ENCODE measurements around the gene FRMPD1.
"Not testable (repeated sequence)": the region's sequence is repeated elsewhere in the genome, so short reads cannot be mapped to it uniquely, and the experiment has no call there.

FRMPD1 gene

DNA sequence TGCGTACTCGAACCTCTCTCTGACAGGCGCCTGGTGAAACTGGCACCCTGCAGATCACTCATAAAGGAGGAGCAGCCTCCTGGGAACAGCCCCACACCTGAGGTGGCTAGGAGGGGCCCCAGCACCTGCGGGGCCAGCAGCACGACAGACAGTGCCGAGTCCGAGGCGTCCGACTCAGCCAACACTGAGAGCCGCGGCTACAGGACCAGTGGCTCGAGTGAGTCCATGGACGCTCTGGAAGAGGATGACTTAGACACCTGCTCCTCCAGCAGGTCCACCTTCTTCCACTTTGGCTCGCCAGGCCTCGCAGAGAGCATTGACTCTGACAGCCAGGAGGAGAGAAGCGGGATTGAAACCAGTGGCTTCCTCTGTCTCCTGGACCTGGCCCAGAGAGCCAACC, 89.4 kb downstream of the FRMPD1 start:
- no peak for DNase-seq

DNA sequence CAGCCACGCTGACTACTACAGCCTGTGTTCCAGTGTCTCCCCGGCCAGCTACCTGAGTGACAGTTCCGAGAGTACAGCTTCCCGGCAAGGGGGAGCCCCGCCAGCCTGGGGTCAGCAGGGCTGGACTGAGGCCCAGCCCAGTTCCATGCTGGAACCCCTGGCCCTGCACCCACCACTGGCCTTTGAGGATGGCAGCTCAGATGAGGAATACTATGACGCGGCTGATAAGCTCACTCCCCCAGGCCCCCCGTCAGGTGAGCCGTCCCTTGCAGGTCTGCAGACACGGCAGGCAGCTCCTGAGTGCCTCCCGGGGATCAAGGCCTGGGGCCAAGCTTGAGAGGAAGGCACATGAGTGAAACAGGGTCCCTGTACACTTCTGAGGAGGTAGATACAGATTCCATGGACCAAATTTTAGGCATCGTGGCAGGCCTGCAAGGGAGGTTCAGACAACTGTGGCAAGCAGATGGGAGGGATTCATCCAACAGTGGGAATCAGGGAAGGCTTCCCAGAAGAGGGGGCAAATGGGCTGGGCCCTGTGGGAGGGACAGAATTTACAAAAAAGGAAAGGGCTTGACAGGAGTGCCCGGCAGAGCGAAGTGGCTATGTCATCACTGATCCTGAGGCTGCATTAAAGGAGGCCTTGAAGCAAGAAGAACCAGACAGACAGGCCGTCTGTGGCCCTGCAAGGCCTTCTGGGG, 90.0 kb downstream of the FRMPD1 start:
- DNase-seq: no peak

DNA sequence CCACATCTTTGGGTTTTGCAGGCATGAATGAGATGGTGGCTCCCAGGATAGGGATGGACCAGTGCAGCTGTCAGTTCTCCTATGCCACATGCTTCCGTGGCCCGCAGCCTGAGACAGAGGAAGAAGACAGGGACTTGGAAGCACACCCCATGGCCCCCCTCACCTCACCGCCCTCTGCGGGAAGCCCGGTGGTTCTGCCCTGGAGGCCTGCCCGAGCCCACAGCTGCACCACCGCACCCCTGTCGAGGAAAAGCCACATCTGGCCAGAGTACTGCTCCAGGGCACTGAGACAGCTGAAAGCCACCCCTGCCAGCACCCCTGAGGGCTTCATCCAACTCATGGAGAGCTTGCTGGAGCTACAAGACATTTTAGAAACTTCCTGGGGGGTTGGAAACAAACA, 95.2 kb downstream of the FRMPD1 start:
- no peak for DNase-seq

DNA sequence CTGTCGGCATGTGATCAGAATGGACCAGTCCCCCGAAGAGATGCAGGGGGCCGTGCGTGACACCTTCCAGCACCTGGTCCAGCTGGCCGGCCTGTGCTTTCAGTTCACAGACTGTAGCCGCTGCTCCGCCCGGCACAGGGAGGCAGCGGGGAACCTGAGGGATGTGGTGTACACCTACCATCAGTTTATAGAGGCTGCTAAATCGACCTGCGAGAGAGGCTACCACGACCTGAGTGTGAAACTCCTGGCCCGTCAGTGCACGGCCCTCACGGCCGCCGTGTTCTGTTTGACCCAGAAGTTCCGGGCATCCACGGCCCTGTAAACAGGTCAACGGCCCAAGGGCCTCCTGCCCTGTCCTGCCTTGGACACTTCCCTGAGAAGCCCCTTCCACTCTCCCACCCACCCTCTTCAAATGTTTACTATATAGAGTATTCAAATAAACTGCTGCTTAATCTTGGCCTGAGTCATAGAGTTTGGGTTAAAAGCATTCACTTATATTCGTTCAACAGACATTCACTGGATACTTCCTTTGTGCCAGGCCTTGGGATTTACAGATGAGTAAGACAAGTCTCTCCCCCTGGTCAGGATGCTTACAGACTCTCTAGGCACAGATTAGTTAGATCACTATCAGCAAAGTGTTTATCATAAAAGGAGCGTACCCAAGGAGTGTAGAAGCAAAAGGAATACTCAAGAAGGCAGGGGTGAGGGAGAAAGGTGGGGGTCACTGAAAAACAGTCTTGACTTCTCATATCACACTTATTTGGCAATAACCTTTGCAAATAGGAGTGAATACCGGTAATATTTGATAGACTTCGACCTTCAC, 95.9 kb downstream of the FRMPD1 start:
- no peak for DNase-seq

DNA sequence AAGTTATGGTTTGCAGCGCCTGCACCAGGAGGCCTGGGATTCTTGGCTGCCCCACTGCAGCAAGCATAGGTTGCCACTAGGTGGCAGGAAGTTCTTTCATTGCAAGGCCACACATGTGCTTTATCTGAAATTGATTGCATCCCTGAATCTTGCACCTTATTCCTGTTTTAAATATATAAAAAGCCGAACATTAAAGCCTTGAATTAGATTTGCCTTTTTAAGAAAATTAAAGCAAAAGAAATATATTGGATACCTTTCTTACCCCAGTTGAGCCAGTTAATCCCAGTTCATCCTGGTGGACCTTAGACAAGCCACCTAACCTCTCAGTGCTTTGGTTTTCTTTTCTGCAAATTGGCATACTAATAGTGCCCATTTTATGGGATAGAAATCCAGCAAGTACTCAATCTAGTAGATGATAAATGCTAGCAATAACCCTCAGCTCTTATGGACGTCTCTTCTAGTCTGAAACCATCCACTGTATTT, 96.6 kb downstream of the FRMPD1 start:
- DNase-seq: peak; percentile 50

DNA sequence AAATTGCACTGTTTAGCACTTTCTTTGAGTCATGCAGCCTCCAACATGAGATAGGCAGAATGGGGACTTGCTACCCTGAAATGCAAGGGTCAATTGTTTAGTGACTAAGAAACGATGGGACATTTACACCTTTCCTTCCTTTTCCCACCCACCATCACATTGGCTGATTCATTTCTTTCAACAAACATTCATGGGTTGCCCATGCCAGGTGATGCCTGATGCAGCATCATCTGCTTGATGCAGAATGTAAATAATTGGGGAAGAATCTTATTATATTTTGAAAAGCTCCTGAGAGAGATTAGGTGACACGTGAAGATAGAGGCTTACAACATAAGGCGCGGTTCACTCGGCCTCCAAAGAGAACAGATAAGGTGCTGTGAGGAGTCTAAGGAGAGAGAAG, 98.4 kb downstream of the FRMPD1 start:
- no peak for DNase-seq

DNA sequence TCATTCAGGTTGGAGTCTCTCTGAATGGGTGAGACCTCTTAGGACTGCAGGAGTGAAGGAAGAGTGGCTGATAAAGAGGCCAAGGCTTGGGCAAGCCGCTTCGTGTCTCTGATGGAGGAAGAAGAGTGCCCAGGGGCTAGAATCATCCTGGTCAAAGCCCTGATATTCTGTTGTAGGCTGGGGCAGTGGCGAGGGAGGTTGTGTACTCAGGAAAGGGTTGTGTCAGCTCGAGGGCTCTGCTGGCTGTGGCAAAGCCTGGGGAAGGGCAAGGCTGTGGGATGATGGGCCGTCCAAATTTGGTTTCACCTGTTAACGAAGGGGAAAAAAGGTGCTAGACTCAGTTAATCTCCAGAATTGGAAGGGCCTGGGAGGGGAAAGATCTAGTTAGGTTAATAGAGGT, 100.4 kb downstream of the FRMPD1 start:
- no peak for DNase-seq

DNA sequence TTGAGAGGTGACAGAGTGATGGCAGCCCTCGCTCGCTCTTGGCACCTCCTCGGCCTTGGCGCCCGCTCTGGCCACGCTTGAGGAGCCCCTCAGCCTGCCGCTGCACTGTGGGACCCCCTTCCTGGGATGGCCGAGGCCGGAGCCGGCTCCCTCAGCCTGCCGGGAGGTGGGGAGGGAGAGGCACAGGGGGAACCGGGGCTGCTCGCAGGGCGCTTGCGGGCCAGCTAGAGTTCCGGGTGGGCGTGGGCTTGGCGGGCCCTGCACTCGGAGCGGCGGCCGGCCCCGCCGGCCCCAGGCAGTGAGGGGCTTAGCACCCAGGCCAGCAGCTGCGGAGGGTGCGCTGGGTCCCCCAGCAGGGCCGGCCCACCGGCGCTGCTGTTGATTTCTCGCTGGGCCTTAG, 101.0 kb downstream of the FRMPD1 start:
- DNase-seq: not testable (repeated sequence)

DNA sequence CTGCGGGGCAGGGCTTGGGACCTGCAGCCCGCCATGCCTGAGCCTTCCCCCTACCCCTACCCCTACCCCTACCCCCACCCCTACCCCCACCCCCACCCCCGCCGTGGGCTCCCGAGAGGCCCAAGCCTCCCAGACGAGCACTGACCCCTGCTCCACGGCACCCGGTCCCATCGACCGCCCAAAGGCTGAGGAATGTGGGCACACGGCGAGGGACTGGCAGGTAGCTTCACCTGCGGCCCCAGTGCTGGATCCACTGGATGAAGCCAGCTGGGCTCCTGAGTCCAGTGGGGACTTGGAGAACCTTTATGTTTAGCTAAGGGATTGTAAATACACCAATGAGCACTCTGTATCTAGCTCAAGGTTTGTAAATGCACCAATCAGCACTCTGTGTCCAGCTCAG, 101.4 kb downstream of the FRMPD1 start:
- not testable (repeated sequence) for DNase-seq

DNA sequence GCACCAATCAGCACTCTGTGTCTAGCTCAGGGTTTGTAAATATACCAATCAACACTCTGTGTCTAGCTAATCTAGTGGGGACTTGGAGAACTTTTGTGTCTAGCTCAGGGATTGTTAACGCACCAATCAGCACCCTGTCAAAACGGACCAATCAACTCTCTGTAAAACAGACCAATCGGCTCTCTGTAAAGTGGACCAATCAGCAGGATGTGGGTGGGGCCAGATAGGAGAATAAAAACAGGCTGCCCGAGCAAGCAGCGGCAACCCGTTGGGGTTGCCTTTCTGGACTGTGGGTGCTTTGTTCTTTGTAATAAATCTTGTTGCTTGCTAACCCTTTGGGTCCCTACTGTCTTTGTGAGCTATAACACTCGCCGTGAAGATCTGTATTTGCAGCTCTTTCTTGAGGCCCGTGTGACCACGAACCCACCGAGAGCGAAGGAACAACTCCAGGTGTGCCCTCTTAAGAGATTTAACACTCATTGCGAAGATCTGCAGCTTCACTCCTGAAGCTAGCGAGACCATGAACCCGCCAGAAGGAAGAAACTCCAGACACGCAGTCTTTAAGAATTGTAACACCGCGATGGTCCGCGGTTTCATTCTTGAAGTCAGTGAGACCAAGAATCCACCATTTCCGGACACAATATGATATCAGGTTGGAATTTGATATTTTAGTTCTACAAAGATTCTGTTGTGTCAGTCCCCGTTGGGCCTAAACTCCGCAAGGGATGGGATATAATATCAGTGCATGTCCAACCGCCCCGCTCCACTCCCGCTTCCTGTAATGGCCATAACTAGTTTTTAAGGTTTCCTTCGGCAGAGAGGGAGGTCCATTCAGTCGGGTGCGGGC, 102.1 kb downstream of the FRMPD1 start:
- no peak for DNase-seq

DNA sequence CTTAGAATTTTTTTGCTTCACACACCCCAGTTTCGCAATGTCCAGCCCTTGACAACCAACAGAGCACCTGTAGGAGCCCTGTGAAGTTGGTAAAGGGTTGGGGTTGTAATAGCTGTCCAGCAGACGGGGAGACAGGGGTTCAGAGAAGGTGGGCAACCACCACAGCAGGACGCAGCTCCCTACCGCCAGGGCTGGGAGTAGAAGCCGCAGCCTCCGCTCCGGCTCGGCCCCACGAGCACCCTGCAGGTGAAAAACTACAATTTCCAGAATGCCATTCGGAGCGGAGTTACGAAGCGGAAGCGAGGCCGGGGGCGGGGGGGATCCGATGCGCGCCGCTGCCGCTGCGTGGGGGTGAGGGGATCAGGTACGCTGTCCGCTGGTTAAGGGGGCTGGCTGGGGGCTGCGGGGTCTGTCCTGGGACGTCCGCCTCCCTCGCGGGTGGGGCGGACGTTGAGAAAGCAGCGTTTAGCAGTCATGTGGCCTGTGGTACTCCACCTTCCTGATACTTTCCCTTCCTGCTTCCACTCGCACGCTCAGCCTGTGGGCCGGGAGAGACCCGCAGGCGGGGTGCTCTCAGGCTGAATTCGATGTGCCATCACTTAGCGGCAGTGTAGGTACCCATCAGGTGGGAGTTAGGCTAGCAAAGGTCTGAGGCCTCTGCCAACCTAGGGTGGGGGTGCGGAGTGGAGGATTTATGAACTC, 102.9 kb downstream of the FRMPD1 start, which contains the start of gene TRMT10B:
Gene TRMT10B, plus strand, starts transcription at position 317 of the 702 bp plus-strand sequence. CDS start 8,127 bp downstream, outside the sequence.
- DNase-seq: peak; percentile 61

DNA sequence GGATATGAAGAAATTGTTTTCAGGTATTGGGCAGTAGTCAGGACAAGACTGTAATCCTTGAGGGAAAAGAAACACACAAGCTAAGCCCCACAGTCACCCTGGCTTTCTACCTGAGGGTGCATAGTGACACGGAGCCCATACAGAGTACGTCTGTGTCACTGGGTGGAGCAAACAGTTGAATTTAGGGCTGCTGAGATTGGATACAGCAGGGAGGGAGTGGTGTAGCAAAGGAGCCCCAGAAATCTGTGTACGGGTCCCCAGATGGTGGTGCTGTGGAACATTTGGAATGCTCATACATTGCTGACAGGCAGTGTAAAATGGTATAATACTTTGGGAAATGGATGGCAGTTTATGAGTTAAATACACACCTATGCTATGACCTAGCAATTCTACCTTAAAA, 108.0 kb downstream of the FRMPD1 start:
- no peak for DNase-seq

DNA sequence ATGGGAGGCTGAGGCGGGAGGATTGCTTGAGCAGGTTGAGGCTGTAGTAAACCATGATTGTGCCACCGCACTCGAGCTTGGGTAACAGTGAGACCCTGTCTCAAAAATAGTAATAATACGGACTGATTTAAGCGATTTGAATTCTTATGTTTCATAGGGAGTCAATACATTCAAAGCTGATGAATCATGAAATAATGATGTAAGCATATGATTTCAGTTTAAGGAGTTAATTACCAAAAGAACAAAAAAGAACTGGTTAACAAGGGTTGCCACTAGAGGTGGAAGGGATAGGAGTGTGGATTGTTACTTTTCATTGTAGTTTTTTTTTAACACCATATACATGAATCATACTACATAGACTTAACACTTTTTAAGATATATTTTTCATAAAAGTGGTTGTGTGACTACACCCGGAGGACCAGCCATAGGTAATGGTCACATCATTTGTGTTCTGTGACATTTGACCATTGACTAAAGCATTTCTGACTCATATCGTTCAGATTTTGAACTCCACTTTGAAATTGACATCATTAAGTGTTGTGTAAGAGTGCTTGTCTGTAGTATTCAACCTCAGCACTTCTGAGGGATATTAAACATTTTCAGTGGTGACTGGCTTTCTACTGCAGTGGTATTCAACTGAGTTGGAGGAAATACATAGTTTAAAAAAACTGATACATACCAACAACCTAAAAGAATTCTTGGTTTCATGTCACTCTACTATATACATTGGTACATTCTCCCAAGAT, 109.8 kb downstream of the FRMPD1 start:
- no peak for DNase-seq

DNA sequence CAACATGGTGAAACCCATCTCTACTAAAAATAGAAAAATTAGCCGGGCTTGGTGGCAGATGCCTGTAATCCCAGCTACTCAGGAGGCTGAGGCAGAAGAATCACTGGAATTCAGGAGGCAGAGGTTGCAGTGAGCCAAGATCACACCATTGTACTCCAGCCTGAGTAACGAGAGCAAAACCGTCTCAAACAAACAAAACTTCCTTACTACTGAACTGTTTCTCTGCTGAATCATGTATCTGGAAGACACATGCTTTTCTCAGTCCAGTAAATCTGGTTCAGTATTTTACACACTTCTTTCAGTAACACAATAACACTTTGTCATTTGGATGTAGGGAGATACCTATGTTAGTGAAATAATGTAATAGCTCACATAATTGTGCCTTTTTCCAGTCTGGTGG, 110.8 kb downstream of the FRMPD1 start:
- DNase-seq: no peak

DNA sequence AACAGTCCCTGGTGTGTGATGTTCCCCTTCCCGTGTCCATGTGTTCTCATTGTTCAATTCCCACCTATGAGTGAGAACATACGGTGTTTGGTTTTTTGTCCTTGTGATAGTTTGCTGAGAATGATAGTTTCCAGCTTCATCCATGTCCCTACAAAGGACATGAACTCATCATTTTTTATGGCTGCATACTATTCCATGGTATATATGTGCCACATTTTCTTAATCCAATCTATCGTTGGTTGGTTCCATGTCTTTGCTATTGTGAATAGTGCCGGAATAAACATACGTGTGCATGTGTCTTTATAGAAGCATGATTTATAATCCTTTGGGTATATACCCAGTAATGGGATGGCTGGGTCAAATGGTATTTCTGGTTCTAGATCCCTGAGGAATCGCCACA, 114.5 kb downstream of the FRMPD1 start:
- DNase-seq: not testable (repeated sequence)

DNA sequence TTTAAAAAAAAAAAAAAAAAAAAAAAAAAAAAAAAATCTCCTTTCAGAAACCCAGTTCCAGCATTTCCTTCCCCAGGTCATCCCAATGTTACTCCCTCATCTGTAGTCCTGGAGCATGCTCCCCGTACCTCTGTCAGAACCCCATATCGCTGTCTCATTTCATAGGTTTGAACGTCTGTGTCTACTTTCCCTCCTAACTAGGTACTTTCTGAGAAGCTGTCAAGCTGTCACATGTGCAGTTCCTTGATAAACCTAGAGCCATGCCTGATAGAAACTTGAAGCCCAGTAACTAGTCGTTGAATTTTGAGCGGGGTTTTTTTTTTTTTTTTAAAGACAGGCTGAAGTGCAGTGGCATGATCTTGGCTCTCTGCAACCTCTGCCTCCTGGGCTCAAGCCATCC, 118.6 kb downstream of the FRMPD1 start:
- no peak for DNase-seq

DNA sequence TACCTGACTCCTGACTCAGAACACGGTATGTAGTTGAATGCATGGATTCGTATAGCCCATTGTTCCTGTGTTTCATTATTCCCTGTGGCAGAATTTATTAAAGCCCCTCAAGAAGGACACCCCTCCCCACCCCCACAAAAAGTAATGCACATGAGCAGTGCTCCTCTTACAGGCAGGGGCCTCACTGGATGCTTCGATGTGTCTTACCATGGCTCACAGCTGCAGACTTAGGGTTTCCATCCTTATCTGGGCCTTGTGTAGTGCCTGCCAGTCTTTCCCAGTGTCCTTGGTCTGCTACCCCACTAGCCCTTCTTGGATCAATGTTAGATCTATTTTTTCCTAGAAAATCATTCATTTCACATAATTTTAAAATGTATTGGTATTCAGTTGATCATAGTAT, 119.2 kb downstream of the FRMPD1 start:
- no peak for DNase-seq

DNA sequence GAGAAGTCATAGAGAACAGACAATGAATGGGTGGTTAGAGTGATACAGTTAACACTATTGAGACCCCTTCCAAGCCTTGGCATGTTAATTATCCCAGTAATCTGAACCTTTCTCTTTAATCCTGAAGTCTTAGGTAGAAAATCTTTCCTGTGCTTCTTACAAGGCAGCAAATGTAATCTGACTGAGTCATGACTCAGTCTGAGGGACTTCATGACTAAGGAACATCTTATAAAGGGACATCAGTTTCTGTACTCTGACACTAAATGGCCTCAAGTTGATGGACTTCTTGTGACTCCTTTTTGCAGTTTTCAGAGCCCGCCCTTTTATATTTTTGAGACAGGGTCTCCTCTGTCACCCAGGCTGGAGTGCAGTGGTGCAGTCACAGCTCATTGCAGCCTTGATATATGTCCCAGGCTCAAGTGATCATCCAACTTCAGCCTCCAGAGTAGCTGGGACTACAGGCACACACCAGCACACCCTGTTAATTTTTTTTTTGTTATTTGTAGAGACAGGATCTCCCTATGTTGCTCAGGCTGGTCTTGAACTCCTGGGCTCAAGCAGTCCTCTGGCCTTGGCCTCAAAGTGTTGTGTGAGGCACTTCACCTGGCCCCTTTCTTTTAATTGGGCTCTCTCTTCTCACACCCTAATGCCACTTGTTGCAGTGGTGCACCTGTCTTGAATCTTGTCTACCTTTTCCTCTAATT, 124.6 kb downstream of the FRMPD1 start:
- DNase-seq: no peak

DNA sequence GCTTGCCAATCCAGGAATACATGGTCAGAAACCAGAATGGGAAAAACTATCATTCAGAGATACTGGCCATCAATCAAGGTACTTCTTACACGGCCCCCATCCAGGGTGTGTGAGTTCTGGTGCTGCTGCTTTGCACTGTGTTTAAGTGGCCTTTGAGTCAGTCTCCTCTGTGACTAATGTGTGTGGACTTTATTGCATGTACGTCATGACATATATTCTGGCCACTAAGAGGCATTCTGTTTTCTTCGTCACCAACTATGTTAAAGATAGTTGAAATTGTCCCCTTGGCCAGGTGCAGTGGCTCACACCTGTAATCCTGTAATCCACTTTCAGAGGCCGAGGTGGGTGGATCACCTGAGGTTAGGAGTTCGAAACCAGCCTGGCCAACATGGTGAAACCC, 125.6 kb downstream of the FRMPD1 start:
- DNase-seq: no peak

DNA sequence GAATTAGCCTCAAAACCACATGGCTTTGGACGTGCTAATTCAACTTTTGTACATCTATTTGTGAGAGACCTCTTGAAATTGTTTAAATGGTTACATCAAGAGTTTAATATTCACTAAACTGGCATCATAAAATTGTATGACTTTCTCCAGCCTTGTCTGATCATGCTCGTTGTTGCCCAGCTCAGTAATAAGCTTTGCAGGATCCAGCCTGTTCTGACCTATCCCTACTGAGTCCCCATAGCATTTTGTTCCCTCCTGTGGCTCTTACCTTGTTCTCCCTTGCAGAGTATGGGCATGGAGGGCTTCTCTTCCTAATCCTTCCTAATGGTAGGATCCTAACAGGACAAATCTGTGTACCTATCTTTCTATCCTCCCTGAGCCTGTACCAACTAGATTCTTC, 127.8 kb downstream of the FRMPD1 start:
- DNase-seq: no peak

DNA sequence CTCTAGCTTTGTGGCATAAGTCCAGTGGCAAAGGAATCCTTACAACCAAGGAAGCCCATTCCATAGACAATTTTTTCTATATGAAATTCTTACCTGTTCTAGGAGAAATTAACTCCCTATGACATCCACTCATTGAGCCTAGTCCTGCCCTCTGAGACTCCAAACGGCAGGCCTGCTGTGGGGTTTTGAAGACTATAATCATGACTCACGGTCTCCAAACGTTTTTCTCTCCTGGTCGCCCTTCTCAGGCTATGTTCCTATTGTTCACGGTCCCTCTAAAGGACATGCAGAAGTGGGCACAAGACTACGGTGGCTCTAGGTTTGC, 133.5 kb downstream of the FRMPD1 start:
- DNase-seq: no peak

All from activated CD4-positive, alpha-beta T cell treated with anti-CD3 and anti-CD28 coated beads, Interleukin-2, amount 50 U/mL, for 1 hour (primary cell).